K562 (cell line): ENCODE results near the gene FBXO11. TPM values are rescaled to one million over a fixed set of nuclear protein-coding genes. Genes with fewer than 3 reads are reported as not detected.
A peak's percentile ranks its signal among the peaks of the same experiment; 100 is the strongest.

Experiments
- ATAC-seq: fragments of 200-7000 bp; cut with Tn5 transposase; 3 replicates; pipeline ENCODE4 v1.9.1; 2020; ENCODE audit warnings: moderate library complexity
- BruUV-seq: library from RNA; stranded (reverse); fragments of 400-500 nt; replicated peaks from 2 replicates; lab custom pipeline; 2021; lab: Mats Ljungman, UMichigan
- CTCF ChIA-PET: fragments of 300-600 bp; formaldehyde crosslinking; extraction: SDS; loops from one replicate; lab custom pipeline; 2021; ENCODE audit warnings: low intra/inter-chr PET ratio; lab: Yijun Ruan, JAX
- POLR2A ChIA-PET: fragments of 300-600, 350-650 bp; sonication (Branson Sonifier 250); formaldehyde crosslinking; extraction: SDS; loops from one replicate; lab custom pipeline; 2021; ENCODE audit warnings: antibody characterized with exemption, inconsistent platforms; lab: Yijun Ruan, JAX
- DNase-seq, 4 experiments: peaks; one replicate each; pipeline versions ENCODE4 v3.0.0 to v3.0.0-alpha.2; 2011 to 2018; ENCODE audit warnings: low spot score in 3 of 4, mixed read lengths in 3 of 4; ENCODE audit errors: extremely low read depth in 1 of 4
- FAIRE-seq: peaks from 2 replicates; lab custom pipeline; 2011; peaks lifted over from hg19 to GRCh38; lab: Jason Lieb, UNC
- H2AFZ ChIP-seq: 2 replicates; pipeline ENCODE4 v1.6.0; 2011; ENCODE audit warnings: low read depth, low read length, control low read depth, inconsistent platforms
- H3K27ac ChIP-seq: fragments of 200-600 bp; 3 replicates; pipeline ENCODE4 v1.8.0; 2011; ENCODE audit warnings: low read depth, mild to moderate bottlenecking, control low read depth, inconsistent platforms, low read length, moderate library complexity, mixed read lengths; ENCODE audit errors: extremely low read depth
- H3K27me3 ChIP-seq, 2 experiments: fragments of 300-600 bp in 1 of 2; 2 replicates in 1 of 2; 3 replicates in 1 of 2; pipeline versions ENCODE4 v1.6.0 to v1.8.0; 2011; ENCODE audit warnings: inconsistent platforms in 2 of 2, low read length in 2 of 2, mild to moderate bottlenecking in 1 of 2, mixed read lengths in 1 of 2, moderate library complexity in 1 of 2; ENCODE audit not compliant: control insufficient read depth in 2 of 2, insufficient read depth in 2 of 2
- H3K36me3 ChIP-seq: fragments of 300-600 bp; 3 replicates; pipeline ENCODE4 v1.8.0; 2011; ENCODE audit warnings: mild to moderate bottlenecking, low read length, inconsistent platforms; ENCODE audit not compliant: control insufficient read depth, insufficient read depth
- H3K4me1 ChIP-seq, 2 experiments: fragments of 200-600 bp in 1 of 2; replicated peaks in 1 of 2; 2 replicates in 1 of 2; 3 replicates in 1 of 2; pipeline versions ENCODE4 v1.5.1 to v1.8.0; 2011; ENCODE audit warnings: inconsistent platforms in 2 of 2, low read length in 2 of 2, mild to moderate bottlenecking in 1 of 2, mixed read lengths in 1 of 2, moderate library complexity in 1 of 2; ENCODE audit not compliant: control insufficient read depth in 2 of 2, insufficient read depth in 2 of 2
- H3K4me2 ChIP-seq: 2 replicates; pipeline ENCODE4 v1.6.1; 2011; ENCODE audit warnings: low read length, control low read depth, inconsistent platforms, mixed read lengths; ENCODE audit not compliant: insufficient read depth
- H3K4me3 ChIP-seq: fragments of 200-600 bp; sonication (generic), shearing (Covaris generic); 2 replicates; pipeline ENCODE4 v1.5.1; 2016; ENCODE audit warnings: control low read depth, inconsistent platforms
- H3K79me2 ChIP-seq: fragments of 200-600 bp; 3 replicates; pipeline ENCODE4 v1.8.0; 2011; ENCODE audit warnings: low read length, inconsistent platforms; ENCODE audit not compliant: control insufficient read depth, insufficient read depth
- H3K9ac ChIP-seq, 2 experiments: 2 replicates each; pipeline versions ENCODE4 v1.6.0 to v1.6.1; 2011; ENCODE audit warnings: low read depth in 2 of 2, low read length in 2 of 2, control low read depth in 1 of 2, inconsistent platforms in 1 of 2, mild to moderate bottlenecking in 1 of 2, mixed read lengths in 1 of 2; ENCODE audit not compliant: insufficient read depth in 1 of 2
- H3K9me1 ChIP-seq: one replicate; pipeline ENCODE4 v1.6.0; 2011; ENCODE audit warnings: inconsistent platforms, mild to moderate bottlenecking, low read length, moderate library complexity; ENCODE audit not compliant: control insufficient read depth, insufficient read depth
- H3K9me3 ChIP-seq: replicated peaks from 2 replicates; pipeline ENCODE4 v1.5.1; 2011; ENCODE audit warnings: low read depth, low read length, inconsistent platforms; ENCODE audit not compliant: control insufficient read depth, insufficient read depth
- H4K20me1 ChIP-seq: replicated peaks from 2 replicates; pipeline ENCODE4 v1.6.1; 2011; ENCODE audit warnings: low read length, inconsistent platforms, mixed read lengths; ENCODE audit not compliant: control insufficient read depth, insufficient read depth
- CHD4 ChIP-seq: fragments of 200-600 bp; sonication (generic); IDR thresholded peaks from 3 replicates; pipeline ENCODE4 v1.6.1; 2012; ENCODE audit warnings: low read depth, mild to moderate bottlenecking, mixed read lengths, low read length, inconsistent platforms; ENCODE audit not compliant: insufficient read depth, insufficient replicate concordance, poor library complexity, severe bottlenecking
- COPS2 ChIP-seq: fragments of 450-650 bp; conservative IDR thresholded peaks from 2 replicates; pipeline ENCODE4 v1.6.1; 2016; ENCODE audit warnings: mild to moderate bottlenecking, moderate library complexity
- ETS2 ChIP-seq: IDR thresholded peaks from 2 replicates; pipeline ENCODE4 v1.6.1; 2016; ENCODE audit warnings: borderline replicate concordance, missing genetic modification characterization, mild to moderate bottlenecking, moderate library complexity, missing compliant biosample characterization; ENCODE audit not compliant: poor library complexity, severe bottlenecking
- ETV6 ChIP-seq, 3 experiments: fragments of 150-350 bp in 1 of 3; sonication (generic) in 1 of 3; formaldehyde crosslinking in 1 of 3; IDR thresholded peaks; 2 replicates each; pipeline versions ENCODE4 v1.6.1 to v1.8.0; 2014 to 2022; ENCODE audit warnings: borderline replicate concordance in 2 of 3, low read depth in 2 of 3, antibody characterized with exemption in 1 of 3, low read length in 1 of 3, mild to moderate bottlenecking in 1 of 3, missing genetic modification reagents in 1 of 3
- FOXM1 ChIP-seq, 2 experiments: fragments of 450-650 bp in 1 of 2; sonication (generic) in 1 of 2; formaldehyde crosslinking in 1 of 2; IDR thresholded peaks; 2 replicates each; pipeline versions ENCODE4 v1.6.1 to v1.9.0; 2017 to 2022; ENCODE audit warnings: low read depth in 2 of 2, mild to moderate bottlenecking in 2 of 2, missing genetic modification reagents in 1 of 2, moderate library complexity in 1 of 2
- HNRNPL ChIP-seq: fragments of 200-400 bp; formaldehyde crosslinking; IDR thresholded peaks from 2 replicates; pipeline ENCODE4 v1.6.1; 2017; ENCODE audit warnings: low read depth, mild to moderate bottlenecking, low read length
- IRF2 ChIP-seq: sonication (generic); formaldehyde crosslinking; IDR thresholded peaks from 2 replicates; pipeline ENCODE4 v1.8.1; 2022; ENCODE audit warnings: mild to moderate bottlenecking, missing genetic modification reagents
- MAFG ChIP-seq: fragments of 450-650 bp; conservative IDR thresholded peaks from 2 replicates; pipeline ENCODE4 v1.6.1; 2016; ENCODE audit warnings: missing genetic modification characterization, missing compliant biosample characterization
- MEF2D ChIP-seq: conservative IDR thresholded peaks from 2 replicates; pipeline ENCODE4 v1.6.1; 2016; ENCODE audit warnings: low read depth, missing genetic modification characterization, missing compliant biosample characterization
- MXI1 ChIP-seq: IDR thresholded peaks from 2 replicates; pipeline ENCODE4 v1.6.1; 2011; ENCODE audit warnings: low read depth, mild to moderate bottlenecking, improper control_type of control experiment, low read length
- POLR2A ChIP-seq: fragments of 450-650 bp; conservative IDR thresholded peaks from 2 replicates; pipeline ENCODE4 v1.6.1; 2016
- POLR2B ChIP-seq: fragments of 450-650 bp; IDR thresholded peaks from 2 replicates; pipeline ENCODE4 v1.6.1; 2018; ENCODE audit warnings: low read depth; ENCODE audit not compliant: partially characterized antibody
- POLR2G ChIP-seq: fragments of 200-400 bp; formaldehyde crosslinking; IDR thresholded peaks from 2 replicates; pipeline ENCODE4 v1.6.1; 2017; ENCODE audit warnings: low read depth, mild to moderate bottlenecking, antibody characterized with exemption, low read length, moderate library complexity
- SPI1 ChIP-seq: IDR thresholded peaks from 2 replicates; pipeline ENCODE4 v1.6.1; 2011; ENCODE audit warnings: low read depth, low read length, control low read depth, borderline replicate concordance
- ZBED1 ChIP-seq: IDR thresholded peaks from 2 replicates; pipeline ENCODE4 v1.6.1; 2014
- ZNF217 ChIP-seq: sonication (generic); formaldehyde crosslinking; IDR thresholded peaks from 2 replicates; pipeline ENCODE4 v1.8.0; 2022; ENCODE audit warnings: mild to moderate bottlenecking, missing genetic modification reagents
- ZNF57 ChIP-seq: fragments of 450-650 bp; formaldehyde crosslinking; IDR thresholded peaks from 2 replicates; pipeline ENCODE4 v1.4.0; 2020; ENCODE audit warnings: mild to moderate bottlenecking, moderate library complexity
- WGBS: fragments of 100-300 bp; shearing (Covaris generic); methylation state at CpG from one replicate; pipeline ENCODE4 v1.1.6; 2016; ENCODE audit warnings: low coverage, mixed read lengths; ENCODE audit not compliant: insufficient coverage; ENCODE audit errors: missing lambda C conversion rate; 5-methylcytosine and 5-hydroxymethylcytosine counted together
- in situ Hi-C: fragments of 300-500 bp; cut with MboI; formaldehyde crosslinking; loops from 4 replicates; pipeline ENCODE4 v1.15.0; 2018; ENCODE audit warnings: inconsistent platforms, mixed read lengths
- intact Hi-C: fragments of 100-400 bp; cut with micrococcal nuclease; formaldehyde crosslinking; loops from 2 replicates; pipeline ENCODE4 v1.14.2; 2022
- polyA plus RNA-seq, 8 experiments: library from polyadenylated mRNA; depleted of rRNA in 4 of 8; stranded (reverse) in 5 of 8; unstranded in 3 of 8; fragments of >200 nt; fragmentation: Nextera tagmentation in 2 of 8; fragmentation: Illumina TruSeq in 1 of 8; extraction: Ambion mirVana in 2 of 8; extraction: Trizol in 1 of 8; gene quantifications; 2 replicates each; pipeline versions ENCODE4 v1.2.1 to v1.2.3, GENCODE V29; 2011 to 2014; ENCODE audit warnings: inconsistent platforms in 1 of 8, missing spikeins in 1 of 8
- total RNA-seq, 7 experiments: library from RNA; depleted of rRNA in 6 of 7; stranded (reverse); fragments of >200 nt in 6 of 7; fragmentation: Illumina TruSeq in 2 of 7; extraction: Trizol in 2 of 7; gene quantifications; 2 replicates each; pipeline versions ENCODE4 v1.2.1 to v1.2.3, GENCODE V29; 2011 to 2021; ENCODE audit warnings: low replicate concordance in 1 of 7

The FBXO11 gene
- total and polyA plus RNA-seq, 9 of the 15 experiments (the other 6 are each of a cell fraction or from before 2014, with no cell fraction given), result 8.8 to 44.5 (median 24.1) TPM

GRCh38 chr2:47801118-47801517, 105.2 kb downstream of the FBXO11 start:
- no peak for FAIRE-seq
- Histone ChIP-seq H2AFZ (no peak overlapping the region), H3K9ac (no peak overlapping the region), H3K27me3 (no peaks in the 10 kb centered on the region), H3K4me2 (no peak overlapping the region), H3K79me2 (peaks cover 49% of the 10 kb centered on the region), H3K9me3 (peaks cover 16% of the 10 kb centered on the region), H3K36me3 (peaks cover 100% of the 10 kb centered on the region), H3K9me1 (no peaks in the 10 kb centered on the region), H3K4me3 (no peak overlapping the region), H3K27ac (no peak overlapping the region), H3K4me1 (no peaks in the 10 kb centered on the region), H4K20me1 (no peaks in the 10 kb centered on the region)
- ChIA-PET CTCF (no interaction called here), POLR2A (interaction anchor here (1.0 kb wide), 1 partner anchor 10 kb away, joined by 5 read pairs; no protein-coding TSS in a partner anchor)
- no peak for DNase-seq
- peak; percentile 15; the same call in 2 of the 3 replicates for ATAC-seq
- intact Hi-C loops (no loop called here), in situ Hi-C loops (no loop called here)
- no TSS peak for BruUV-seq
- WGBS, result 100% methylated on average over 2 of the region's 3 CpGs
- 0 out of 2 replicates have a peak, but pooled peaks have one; percentile 19 for TF ChIP-seq POLR2G
- TF ChIP-seq POLR2A, result peak; percentile 49; the same call in 1 of the 2 replicates
- no peak for TF ChIP-seq ZNF57 (CRISPR knock-in tag)

- Histone ChIP-seq H4K20me1 (no peaks in the 10 kb centered on the region), H3K9me3 (peaks cover 16% of the 10 kb centered on the region), H3K36me3 (peaks cover 98% of the 10 kb centered on the region), H3K4me2 (no peak overlapping the region), H3K27me3 (no peaks in the 10 kb centered on the region), H3K9ac (no peak overlapping the region), H3K4me3 (no peak overlapping the region), H3K79me2 (peaks cover 60% of the 10 kb centered on the region), H3K4me1 (no peaks in the 10 kb centered on the region), H3K9me1 (no peaks in the 10 kb centered on the region), H3K27ac (no peak overlapping the region), H2AFZ (no peak overlapping the region)
- ATAC-seq (no peak), DNase-seq (no peak), FAIRE-seq (no peak)
- POLR2A ChIA-PET, result no interaction called here
- no TSS peak for BruUV-seq
- intact Hi-C loops (no loop called here), in situ Hi-C loops (no loop called here)
- CTCF ChIA-PET, result no interaction called here
- WGBS, result 92% methylated on average over 5 of the region's 6 CpGs
- TF ChIP-seq ZNF217 (CRISPR knock-in tag) (no peak), CHD4 (no peak), HNRNPL (no peak), ZBED1 (no peak), POLR2A (peak; percentile 41), MXI1 (no peak), COPS2 (no peak), MAFG (tag) (no peak), ETV6 (IDR thresholded peaks at IDR 0.05; ENCODE audit: borderline replicate concordance in 1 of 2, low read depth in 2 of 2, low read length in 1 of 2) (no peak), ETV6 (CRISPR knock-in tag; IDR thresholded peaks at IDR 0.05; ENCODE audit: borderline replicate concordance) (no peak), SPI1 (peak; percentile 25; the same call in 1 of the 2 replicates), FOXM1 (IDR thresholded peaks at IDR 0.05; ENCODE audit: low read depth) (no peak), FOXM1 (CRISPR knock-in tag; IDR thresholded peaks at IDR 0.05; ENCODE audit: low read depth) (no peak), IRF2 (no peak), MEF2D (no peak), POLR2B (peak; percentile 13), ETS2 (tag) (no peak)
Measured at GRCh38 chr2:47799031-47799609, 107.2 kb downstream of the FBXO11 start.
